Keratinocyte (primary cell): ENCODE results near the gene TENM4.

Experiments
- EZH2 ChIP-seq: IDR thresholded peaks from one replicate; pipeline ENCODE4 v1.6.1; 2012; ENCODE audit warnings: inconsistent platforms, mild to moderate bottlenecking, low read length, moderate library complexity
- TF ChIP-seq, protein P1 (sequence below), 3 experiments: IDR thresholded peaks in 1 of 3; conservative IDR thresholded peaks in 1 of 3; optimal IDR thresholded peaks in 1 of 3; 2 replicates in 2 of 3; 3 replicates in 1 of 3; pipeline versions ENCODE3 to v1.5.1; 2011; ENCODE audit warnings: low read length in 3 of 3, mild to moderate bottlenecking in 3 of 3, moderate library complexity in 2 of 3, control low read depth in 1 of 3, inconsistent platforms in 1 of 3; ENCODE audit not compliant: insufficient read depth in 2 of 3; ENCODE audit errors: extremely low read depth in 1 of 3

GRCh38 chr11:79083352-79083751 lies 357.5 kb downstream of the TENM4 start:
- TF ChIP-seq, protein P1, sequence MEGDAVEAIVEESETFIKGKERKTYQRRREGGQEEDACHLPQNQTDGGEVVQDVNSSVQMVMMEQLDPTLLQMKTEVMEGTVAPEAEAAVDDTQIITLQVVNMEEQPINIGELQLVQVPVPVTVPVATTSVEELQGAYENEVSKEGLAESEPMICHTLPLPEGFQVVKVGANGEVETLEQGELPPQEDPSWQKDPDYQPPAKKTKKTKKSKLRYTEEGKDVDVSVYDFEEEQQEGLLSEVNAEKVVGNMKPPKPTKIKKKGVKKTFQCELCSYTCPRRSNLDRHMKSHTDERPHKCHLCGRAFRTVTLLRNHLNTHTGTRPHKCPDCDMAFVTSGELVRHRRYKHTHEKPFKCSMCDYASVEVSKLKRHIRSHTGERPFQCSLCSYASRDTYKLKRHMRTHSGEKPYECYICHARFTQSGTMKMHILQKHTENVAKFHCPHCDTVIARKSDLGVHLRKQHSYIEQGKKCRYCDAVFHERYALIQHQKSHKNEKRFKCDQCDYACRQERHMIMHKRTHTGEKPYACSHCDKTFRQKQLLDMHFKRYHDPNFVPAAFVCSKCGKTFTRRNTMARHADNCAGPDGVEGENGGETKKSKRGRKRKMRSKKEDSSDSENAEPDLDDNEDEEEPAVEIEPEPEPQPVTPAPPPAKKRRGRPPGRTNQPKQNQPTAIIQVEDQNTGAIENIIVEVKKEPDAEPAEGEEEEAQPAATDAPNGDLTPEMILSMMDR (optimal IDR thresholded peaks at IDR 0.05 in 1 of 3, IDR thresholded peaks at IDR 0.05 in 1 of 3, conservative IDR thresholded peaks at IDR 0.05 in 1 of 3; ENCODE audit: extremely low read depth in 1 of 3, insufficient read depth in 2 of 3, low read length in 3 of 3), result no peak
- no peak for TF ChIP-seq EZH2
